HepG2 (cell line): ENCODE results near the gene TEDC1. TPM values are rescaled to one million over a fixed set of nuclear protein-coding genes. Genes with fewer than 3 reads are reported as not detected.

ENCODE experiments used
- ELK4 ChIP-seq: sonication (generic); formaldehyde crosslinking; IDR thresholded peaks from 2 replicates; pipeline ENCODE4 v1.9.0; 2021; ENCODE audit warnings: missing genetic modification reagents, borderline replicate concordance
- FOSL2 ChIP-seq: sonication (generic); formaldehyde crosslinking; IDR thresholded peaks from 2 replicates; pipeline ENCODE4 v1.4.0; 2020; ENCODE audit warnings: missing genetic modification reagents
- GABPB1 ChIP-seq: IDR thresholded peaks from 2 replicates; pipeline ENCODE4 v1.6.1; 2016; ENCODE audit warnings: mild to moderate bottlenecking, missing genetic modification reagents, moderate library complexity, missing compliant biosample characterization
- KMT2A ChIP-seq: sonication (generic); formaldehyde crosslinking; IDR thresholded peaks from 2 replicates; pipeline ENCODE4 v1.4.0; 2020; ENCODE audit warnings: missing genetic modification reagents
- PHF20 ChIP-seq: sonication (generic); formaldehyde crosslinking; IDR thresholded peaks from 2 replicates; pipeline ENCODE4 v1.5.0; 2020; ENCODE audit warnings: mild to moderate bottlenecking, missing genetic modification reagents
- POLR2AphosphoS5 ChIP-seq: IDR thresholded peaks from 2 replicates; pipeline ENCODE4 v1.6.1; 2012; ENCODE audit warnings: low read depth, low read length
- SUZ12 ChIP-seq: fragments of 150-350 bp; IDR thresholded peaks from 2 replicates; pipeline ENCODE4 v1.6.1; 2014; ENCODE audit warnings: low read depth, low read length
- THAP8 ChIP-seq: sonication (generic); formaldehyde crosslinking; IDR thresholded peaks from 2 replicates; pipeline ENCODE4 v1.5.1; 2020; ENCODE audit warnings: missing genetic modification reagents, mild to moderate bottlenecking, borderline replicate concordance
- ZNF251 ChIP-seq: sonication (generic); formaldehyde crosslinking; IDR thresholded peaks from 2 replicates; pipeline ENCODE4 v1.9.0; 2021; ENCODE audit warnings: mild to moderate bottlenecking, missing genetic modification reagents
- ZNF350 ChIP-seq: sonication (generic); formaldehyde crosslinking; IDR thresholded peaks from 2 replicates; pipeline ENCODE4 v1.4.0; 2020; ENCODE audit warnings: mild to moderate bottlenecking, low read depth, missing genetic modification reagents, borderline replicate concordance
- ZNF407 ChIP-seq: sonication (generic); formaldehyde crosslinking; IDR thresholded peaks from one replicate; pipeline ENCODE4 v1.5.1; 2020; ENCODE audit warnings: mild to moderate bottlenecking, missing genetic modification reagents; ENCODE audit errors: not compliant biosample characterization
- ZSCAN25 ChIP-seq: sonication (generic); formaldehyde crosslinking; IDR thresholded peaks from 2 replicates; pipeline ENCODE4 v1.8.0; 2022; ENCODE audit warnings: mild to moderate bottlenecking, missing genetic modification reagents
- polyA plus RNA-seq, 8 experiments: library from polyadenylated mRNA; depleted of rRNA in 3 of 8; stranded (reverse) in 7 of 8; unstranded in 1 of 8; fragments of >200 nt; fragmentation: Illumina TruSeq in 4 of 8; extraction: Trizol in 4 of 8; gene quantifications; 2 replicates each; pipeline versions ENCODE4 v1.2.1 to v1.2.3, GENCODE V29; 2011 to 2016; ENCODE audit warnings: low read depth in 4 of 8, missing spikeins in 1 of 8, mixed read lengths in 1 of 8; ENCODE audit not compliant: insufficient read depth in 1 of 8
- total RNA-seq, 5 experiments: library from RNA; depleted of rRNA; stranded (reverse); fragments of >200 nt; fragmentation: Illumina TruSeq; extraction: Trizol; gene quantifications; 2 replicates each; pipeline ENCODE4 v1.2.3, GENCODE V29; 2016; ENCODE audit warnings: low read depth in 1 of 5
- TF ChIP-seq, protein P1 (sequence below): fragments of 450-650 bp; IDR thresholded peaks from 2 replicates; pipeline ENCODE4 v1.6.1; 2017
- TF ChIP-seq, protein P2 (sequence below): sonication (generic); formaldehyde crosslinking; IDR thresholded peaks from 2 replicates; pipeline ENCODE4 v1.4.0; 2020; ENCODE audit warnings: missing genetic modification reagents, borderline replicate concordance

Gene TEDC1
- total and polyA plus RNA-seq, 2 of the 13 experiments (the other 11 are each of a cell fraction or from before 2014, with no cell fraction given) = 5.7 to 27.4 TPM

- TF ChIP-seq PHF20 (CRISPR knock-in tag) (no peak), SUZ12 (no peak), FOSL2 (CRISPR knock-in tag) (0 out of 2 replicates have a peak, but pooled peaks have one; percentile 11), ZNF251 (CRISPR knock-in tag) (no peak), ZSCAN25 (CRISPR knock-in tag) (0 out of 2 replicates have a peak, but pooled peaks have one; percentile 45), ELK4 (CRISPR knock-in tag) (no peak), THAP8 (CRISPR knock-in tag) (no peak), KMT2A (0 out of 2 replicates have a peak, but pooled peaks have one; percentile 24), ZNF350 (CRISPR knock-in tag) (no peak), ZNF407 (CRISPR knock-in tag) (no peak), POLR2AphosphoS5 (no peak), GABPB1 (peak; percentile 55)
- TF ChIP-seq, protein P1, sequence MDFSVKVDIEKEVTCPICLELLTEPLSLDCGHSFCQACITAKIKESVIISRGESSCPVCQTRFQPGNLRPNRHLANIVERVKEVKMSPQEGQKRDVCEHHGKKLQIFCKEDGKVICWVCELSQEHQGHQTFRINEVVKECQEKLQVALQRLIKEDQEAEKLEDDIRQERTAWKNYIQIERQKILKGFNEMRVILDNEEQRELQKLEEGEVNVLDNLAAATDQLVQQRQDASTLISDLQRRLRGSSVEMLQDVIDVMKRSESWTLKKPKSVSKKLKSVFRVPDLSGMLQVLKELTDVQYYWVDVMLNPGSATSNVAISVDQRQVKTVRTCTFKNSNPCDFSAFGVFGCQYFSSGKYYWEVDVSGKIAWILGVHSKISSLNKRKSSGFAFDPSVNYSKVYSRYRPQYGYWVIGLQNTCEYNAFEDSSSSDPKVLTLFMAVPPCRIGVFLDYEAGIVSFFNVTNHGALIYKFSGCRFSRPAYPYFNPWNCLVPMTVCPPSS = no peak
- TF ChIP-seq, protein P2, sequence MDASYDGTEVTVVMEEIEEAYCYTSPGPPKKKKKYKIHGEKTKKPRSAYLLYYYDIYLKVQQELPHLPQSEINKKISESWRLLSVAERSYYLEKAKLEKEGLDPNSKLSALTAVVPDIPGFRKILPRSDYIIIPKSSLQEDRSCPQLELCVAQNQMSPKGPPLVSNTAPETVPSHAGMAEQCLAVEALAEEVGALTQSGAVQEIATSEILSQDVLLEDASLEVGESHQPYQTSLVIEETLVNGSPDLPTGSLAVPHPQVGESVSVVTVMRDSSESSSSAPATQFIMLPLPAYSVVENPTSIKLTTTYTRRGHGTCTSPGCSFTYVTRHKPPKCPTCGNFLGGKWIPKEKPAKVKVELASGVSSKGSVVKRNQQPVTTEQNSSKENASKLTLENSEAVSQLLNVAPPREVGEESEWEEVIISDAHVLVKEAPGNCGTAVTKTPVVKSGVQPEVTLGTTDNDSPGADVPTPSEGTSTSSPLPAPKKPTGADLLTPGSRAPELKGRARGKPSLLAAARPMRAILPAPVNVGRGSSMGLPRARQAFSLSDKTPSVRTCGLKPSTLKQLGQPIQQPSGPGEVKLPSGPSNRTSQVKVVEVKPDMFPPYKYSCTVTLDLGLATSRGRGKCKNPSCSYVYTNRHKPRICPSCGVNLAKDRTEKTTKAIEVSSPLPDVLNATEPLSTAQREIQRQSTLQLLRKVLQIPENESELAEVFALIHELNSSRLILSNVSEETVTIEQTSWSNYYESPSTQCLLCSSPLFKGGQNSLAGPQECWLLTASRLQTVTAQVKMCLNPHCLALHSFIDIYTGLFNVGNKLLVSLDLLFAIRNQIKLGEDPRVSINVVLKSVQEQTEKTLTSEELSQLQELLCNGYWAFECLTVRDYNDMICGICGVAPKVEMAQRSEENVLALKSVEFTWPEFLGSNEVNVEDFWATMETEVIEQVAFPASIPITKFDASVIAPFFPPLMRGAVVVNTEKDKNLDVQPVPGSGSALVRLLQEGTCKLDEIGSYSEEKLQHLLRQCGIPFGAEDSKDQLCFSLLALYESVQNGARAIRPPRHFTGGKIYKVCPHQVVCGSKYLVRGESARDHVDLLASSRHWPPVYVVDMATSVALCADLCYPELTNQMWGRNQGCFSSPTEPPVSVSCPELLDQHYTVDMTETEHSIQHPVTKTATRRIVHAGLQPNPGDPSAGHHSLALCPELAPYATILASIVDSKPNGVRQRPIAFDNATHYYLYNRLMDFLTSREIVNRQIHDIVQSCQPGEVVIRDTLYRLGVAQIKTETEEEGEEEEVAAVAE (CRISPR knock-in tag) = no peak
Measured at GRCh38 chr14:105485739-105486162, 5.3 kb upstream of the TEDC1 start (continued).
